ENCODE results near the gene CYP11A1.
A peak's percentile ranks its signal among the peaks of the same experiment; 100 is the strongest.

Gene CYP11A1

GRCh38 chr15:74376226-74376625 lies 8.8 kb upstream of the CYP11A1 start:
- H3K27ac ChIP-seq, result no peak overlapping the region
- TF ChIP-seq ZFX (IDR thresholded peaks at IDR 0.05), result no peak

GRCh38 chr15:74375303-74375693 lies 7.9 kb upstream of the CYP11A1 start:
- no peak overlapping the region for H3K27ac ChIP-seq
- TF ChIP-seq ZFX (IDR thresholded peaks at IDR 0.05), result no peak
- TF ChIP-seq CTCF (conservative IDR thresholded peaks at IDR 0.05), result peak; percentile 95

GRCh38 chr15:74374648-74375302 lies 7.3 kb upstream of the CYP11A1 start:
- TF ChIP-seq CTCF (conservative IDR thresholded peaks at IDR 0.05), result no peak
- TF ChIP-seq ZFX (IDR thresholded peaks at IDR 0.05), result no peak
- peak overlapping the region; percentile 59 for H3K27ac ChIP-seq

- peak overlapping the region; percentile 59 for H3K27ac ChIP-seq
- TF ChIP-seq CTCF (conservative IDR thresholded peaks at IDR 0.05) (peak; percentile 92), ZFX (IDR thresholded peaks at IDR 0.05) (no peak)
Observed at GRCh38 chr15:74373731-74374647, 6.5 kb upstream of the CYP11A1 start.

GRCh38 chr15:74373056-74373650 lies 5.7 kb upstream of the CYP11A1 start:
- peak overlapping the region; percentile 59 for H3K27ac ChIP-seq
- TF ChIP-seq ZFX (IDR thresholded peaks at IDR 0.05) (no peak), CTCF (conservative IDR thresholded peaks at IDR 0.05) (no peak)

GRCh38 chr15:74370471-74370870 lies 3.0 kb upstream of the CYP11A1 start:
- H3K27ac ChIP-seq, result no peak overlapping the region
- TF ChIP-seq CTCF (conservative IDR thresholded peaks at IDR 0.05) (no peak), ZFX (IDR thresholded peaks at IDR 0.05) (no peak)

GRCh38 chr15:74369756-74370155 lies 2.3 kb upstream of the CYP11A1 start:
- no peak overlapping the region for H3K27ac ChIP-seq
- no peak for TF ChIP-seq CTCF (conservative IDR thresholded peaks at IDR 0.05)
- no peak for TF ChIP-seq ZFX (IDR thresholded peaks at IDR 0.05)
